Adrenal gland (tissue), 12 donors: ENCODE results near the gene ETV5. TPM values are rescaled to one million over a fixed set of nuclear protein-coding genes. Genes with fewer than 3 reads are reported as not detected.
A peak's percentile ranks its signal among the peaks of the same experiment; 100 is the strongest.

Source experiments
- DNase-seq, 7 donors: peaks; one replicate each; pipeline ENCODE4 v3.0.0-alpha.2; 2019 to 2020
- H3K27ac ChIP-seq, 5 donors: fragments of 200-600 bp; sonication (generic) in 4 of 5; 1 replicate in 3 of 5; 2 replicates in 2 of 5; pipeline versions ENCODE4 v1.5.1 to v1.8.0; 2016 to 2020; ENCODE audit warnings: mild to moderate bottlenecking in 1 of 5
- H3K27me3 ChIP-seq: fragments of 200-600 bp; 2 replicates; pipeline ENCODE4 v1.8.0; 2021
- H3K36me3 ChIP-seq, 2 donors: fragments of 200-600 bp; replicated peaks in 1 of 2; 1 replicate in 1 of 2; 2 replicates in 1 of 2; pipeline versions ENCODE4 v1.5.1 to v1.8.0; 2018 to 2022
- H3K4me1 ChIP-seq, 2 donors: fragments of 200-600 bp; replicated peaks in 1 of 2; 1 replicate in 1 of 2; 2 replicates in 1 of 2; pipeline versions ENCODE4 v1.5.1 to v1.8.0; 2018 to 2021
- H3K4me3 ChIP-seq, 4 donors: fragments of 200-600 bp; sonication (generic) in 3 of 4; one replicate each; pipeline ENCODE4 v1.5.1; 2016 to 2018
- H3K9me3 ChIP-seq, 3 donors: fragments of 200-600 bp; sonication (generic) in 1 of 3; replicated peaks in 1 of 3; 1 replicate in 2 of 3; 2 replicates in 1 of 3; pipeline versions ENCODE4 v1.5.1 to v1.8.0; 2016 to 2021
- POLR2A ChIP-seq, 2 donors: fragments of 450-650 bp; IDR thresholded peaks; one replicate each; pipeline ENCODE4 v1.6.1; 2017; ENCODE audit warnings: antibody characterized with exemption in 2 of 2, mild to moderate bottlenecking in 2 of 2, moderate library complexity in 1 of 2
- whole genome bisulfite sequencing, 4 donors: extraction: QIAGEN DNeasy Blood & Tissue Kit in 2 of 4; methylation state at CpG; one replicate each; pipeline versions ENCODE4 v1.1.5 to v1.1.7; 2013 to 2017; 5-methylcytosine and 5-hydroxymethylcytosine counted together
- intact Hi-C, 2 donors: fragments of 100-400 bp; cut with DNase I; formaldehyde crosslinking; loops; one replicate each; pipeline versions ENCODE4 v1.14.1 to v1.15.0; 2022 to 2023
- polyA plus RNA-seq, 3 donors: library from polyadenylated mRNA; stranded (reverse); fragments of 200-250 nt in 2 of 3; fragments of 350-450 nt in 1 of 3; fragmentation: Illumina TruSeq in 1 of 3; extraction: RNeasy Lipid Tissue Mini Kit (QIAGEN cat#74804) in 1 of 3; gene quantifications; one replicate each; pipeline ENCODE4 v1.2.3, GENCODE V29; 2013 to 2014
- total RNA-seq, 9 donors: library from RNA; depleted of rRNA in 4 of 9; stranded (reverse); fragments of >200 nt in 4 of 9; fragments of 120-200 nt in 1 of 9; fragmentation: NEBNext Ultra II Directional in 1 of 9; extraction: Animal tissue kit (Norgen Biotek cat#: 25700) in 1 of 9; gene quantifications; one replicate each; pipeline versions ENCODE4 v1.1.0 to v1.2.4, GENCODE V29; 2013 to 2023
- TF ChIP-seq, protein P1 (sequence below), 6 experiments: fragments of 450-650 bp in 4 of 6; fragments of 200-600 bp in 2 of 6; sonication (generic) in 1 of 6; IDR thresholded peaks; 1 replicate in 5 of 6; 2 replicates in 1 of 6; pipeline versions ENCODE4 v1.5.1 to v1.8.0; 2016 to 2021; ENCODE audit warnings: antibody characterized with exemption in 6 of 6, mild to moderate bottlenecking in 2 of 6, moderate library complexity in 1 of 6
- donor health status: healthy with polysubstance abuse.
- donor health status: Bipolar disorder and iron deficiency.
- donor health status: DM: yes; HTN: yes; CAD: no.
- donor health status: DM: no; HTN: no; CAD: no.
- donor health status: DM: no; HTN: no; CAD: no.
- donor health status: DM: yes; HTN: yes; CAD: no.

ETV5 gene
- total and polyA plus RNA-seq, 12 donors, result 17.2 to 114 (median 63.3) TPM

DNA sequence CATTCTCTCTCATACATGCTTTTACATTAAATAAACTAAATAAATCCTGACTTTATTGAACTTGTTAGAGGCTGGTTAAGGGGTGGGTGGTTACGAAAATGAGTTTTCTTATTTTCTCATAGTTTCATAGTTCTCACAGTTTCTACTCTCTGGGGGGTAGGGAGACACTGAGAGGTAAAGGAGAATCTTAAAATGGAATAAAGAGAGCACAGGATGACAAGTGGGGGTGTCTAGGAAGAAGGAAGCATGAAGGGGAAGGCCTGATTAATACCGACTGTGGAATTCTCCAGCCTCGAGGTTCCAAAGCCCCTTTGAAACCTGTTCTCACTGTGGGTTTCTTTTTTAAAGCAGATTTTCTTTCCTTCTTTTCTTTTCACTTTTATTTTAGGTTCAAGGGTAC is 104.7 kb downstream of the ETV5 start:
- Histone ChIP-seq H3K36me3 (no peaks in the 10 kb centered on the region), H3K9me3 (no peaks in the 10 kb centered on the region), H3K27ac (no peak overlapping the region), H3K27me3 (no peaks in the 10 kb centered on the region), H3K4me1 (no peaks in the 10 kb centered on the region), H3K4me3 (no peak overlapping the region)
- TF ChIP-seq, protein P1, sequence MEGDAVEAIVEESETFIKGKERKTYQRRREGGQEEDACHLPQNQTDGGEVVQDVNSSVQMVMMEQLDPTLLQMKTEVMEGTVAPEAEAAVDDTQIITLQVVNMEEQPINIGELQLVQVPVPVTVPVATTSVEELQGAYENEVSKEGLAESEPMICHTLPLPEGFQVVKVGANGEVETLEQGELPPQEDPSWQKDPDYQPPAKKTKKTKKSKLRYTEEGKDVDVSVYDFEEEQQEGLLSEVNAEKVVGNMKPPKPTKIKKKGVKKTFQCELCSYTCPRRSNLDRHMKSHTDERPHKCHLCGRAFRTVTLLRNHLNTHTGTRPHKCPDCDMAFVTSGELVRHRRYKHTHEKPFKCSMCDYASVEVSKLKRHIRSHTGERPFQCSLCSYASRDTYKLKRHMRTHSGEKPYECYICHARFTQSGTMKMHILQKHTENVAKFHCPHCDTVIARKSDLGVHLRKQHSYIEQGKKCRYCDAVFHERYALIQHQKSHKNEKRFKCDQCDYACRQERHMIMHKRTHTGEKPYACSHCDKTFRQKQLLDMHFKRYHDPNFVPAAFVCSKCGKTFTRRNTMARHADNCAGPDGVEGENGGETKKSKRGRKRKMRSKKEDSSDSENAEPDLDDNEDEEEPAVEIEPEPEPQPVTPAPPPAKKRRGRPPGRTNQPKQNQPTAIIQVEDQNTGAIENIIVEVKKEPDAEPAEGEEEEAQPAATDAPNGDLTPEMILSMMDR (IDR thresholded peaks at IDR 0.05), result no peak
- no peak for TF ChIP-seq POLR2A (IDR thresholded peaks at IDR 0.05)
- intact Hi-C loops, result no loop called here
- DNase-seq, result no peak
- WGBS, 4 donors, result 70 to 73% (median 71%) methylated on average over 3 of the region's 3 CpGs

DNA sequence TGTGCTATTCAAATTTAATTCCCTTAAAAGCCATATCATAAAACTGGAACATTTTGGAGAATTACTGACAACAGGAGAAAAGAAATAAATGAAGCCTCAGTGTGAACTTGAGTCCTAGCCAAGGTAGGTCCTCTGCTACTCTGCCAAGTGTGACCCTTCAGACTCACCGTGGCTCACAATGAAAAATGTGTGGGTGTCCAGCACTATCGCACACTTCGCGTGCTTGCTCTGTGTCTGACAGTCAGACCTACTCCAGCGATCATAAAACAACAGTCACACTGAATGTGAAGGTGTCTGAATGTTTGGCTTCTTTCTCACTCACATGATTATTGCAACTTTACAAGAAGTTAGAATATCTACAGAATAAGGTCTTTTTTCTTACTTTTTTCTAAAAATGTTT is 105.3 kb downstream of the ETV5 start:
- no peak overlapping the region for H3K4me3 ChIP-seq
- H3K36me3 ChIP-seq, result no peaks in the 10 kb centered on the region
- no peaks in the 10 kb centered on the region for H3K27me3 ChIP-seq
- no peak overlapping the region for H3K27ac ChIP-seq
- no peaks in the 10 kb centered on the region for H3K9me3 ChIP-seq
- intact Hi-C loops, result no loop called here
- no peak for DNase-seq
- WGBS, 4 donors, result 65 to 74% (median 68%) methylated on average over 5 of the region's 5 CpGs
- TF ChIP-seq, protein P1 (IDR thresholded peaks at IDR 0.05), result no peak
- TF ChIP-seq POLR2A (IDR thresholded peaks at IDR 0.05), result no peak
- no peaks in the 10 kb centered on the region for H3K4me1 ChIP-seq

DNA sequence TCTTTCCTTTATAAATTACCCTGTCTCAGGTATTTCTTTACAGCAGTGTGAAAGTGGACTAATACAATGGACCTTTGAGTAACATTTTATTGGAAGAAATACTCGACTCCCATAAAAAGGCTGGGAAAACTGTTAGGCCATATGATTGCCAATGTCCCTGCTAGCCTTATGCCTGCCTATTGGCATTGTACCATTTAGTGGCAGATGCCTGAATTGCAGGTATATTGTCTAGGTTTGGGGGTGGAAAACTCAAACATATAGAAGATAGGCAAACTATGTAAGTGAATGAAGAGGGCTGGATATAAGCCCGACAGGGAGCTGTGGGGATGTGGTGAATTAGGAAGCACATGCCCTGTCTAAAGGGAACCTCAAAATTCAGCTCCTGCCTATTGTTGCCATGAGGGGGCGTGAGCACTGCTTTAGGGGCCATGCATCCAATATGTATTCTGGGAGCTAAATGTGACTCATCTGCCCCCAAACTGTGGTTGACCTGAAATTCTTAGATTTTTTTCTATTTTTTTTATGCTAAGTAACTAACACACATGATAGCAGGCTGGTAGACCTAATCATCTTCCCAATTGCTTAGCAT is 105.9 kb downstream of the ETV5 start:
- Histone ChIP-seq H3K36me3 (no peaks in the 10 kb centered on the region), H3K9me3 (no peaks in the 10 kb centered on the region), H3K4me3 (no peak overlapping the region), H3K27ac (no peak overlapping the region), H3K27me3 (no peaks in the 10 kb centered on the region), H3K4me1 (no peaks in the 10 kb centered on the region)
- 56 to 65% (median 60%) methylated on average over 3 of the region's 3 CpGs for WGBS, 4 donors
- TF ChIP-seq, protein P1 (IDR thresholded peaks at IDR 0.05), result peak in 5 of 6 experiments; percentile 7 to 36 (median 11)
- TF ChIP-seq POLR2A (IDR thresholded peaks at IDR 0.05), result no peak
- DNase-seq, result peak in 1 of 7 donors; percentile 9
- intact Hi-C loops, result no loop called here

DNA sequence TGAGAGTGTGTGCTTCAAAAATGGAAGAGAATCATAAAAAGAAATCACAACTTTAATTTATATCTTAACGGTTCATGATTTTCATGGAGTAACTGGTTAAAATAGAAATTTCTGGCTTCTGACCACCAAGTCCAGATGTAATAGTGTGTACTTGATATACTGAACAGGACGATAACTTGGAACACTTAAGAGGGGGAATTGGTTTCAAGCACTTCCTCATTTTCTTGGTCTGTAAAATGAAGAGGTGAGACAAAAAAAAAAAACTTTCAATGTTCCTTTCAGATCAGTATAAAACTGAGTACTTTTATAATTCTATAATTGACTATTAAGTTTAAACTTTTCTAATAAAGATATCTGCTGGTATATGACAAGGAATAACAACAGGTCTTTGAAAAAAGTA is 107.0 kb downstream of the ETV5 start:
- Histone ChIP-seq H3K27me3 (no peaks in the 10 kb centered on the region), H3K36me3 (no peaks in the 10 kb centered on the region), H3K4me1 (no peaks in the 10 kb centered on the region), H3K9me3 (no peaks in the 10 kb centered on the region), H3K27ac (no peak overlapping the region), H3K4me3 (no peak overlapping the region)
- WGBS, 4 donors, result 57 to 73% (median 63%) methylated on average over 2 of the region's 2 CpGs
- TF ChIP-seq, protein P1 (IDR thresholded peaks at IDR 0.05), result no peak
- no peak for TF ChIP-seq POLR2A (IDR thresholded peaks at IDR 0.05)
- DNase-seq, result no peak
- intact Hi-C loops, result no loop called here
